DOHH2 (cell line): Measurements from ENCODE around the gene FNDC3A.
"Not testable (repeated sequence)": the region's sequence is repeated elsewhere in the genome, so short reads cannot be mapped to it uniquely, and the experiment has no call there.

Experiments used
- H3F3A ChIP-seq: fragments of 200-600 bp; sonication (generic), shearing (Covaris generic); 2 replicates; pipeline ENCODE4 v1.6.0; 2016; ENCODE audit warnings: antibody characterized with exemption, mild to moderate bottlenecking; ENCODE audit not compliant: control insufficient read depth, insufficient read depth
- H3K27ac ChIP-seq: fragments of 200-600 bp; sonication (generic); 2 replicates; pipeline ENCODE4 v1.5.1; 2014; ENCODE audit warnings: low read depth, mild to moderate bottlenecking, low read length, moderate library complexity
- H3K27me3 ChIP-seq: fragments of 200-600 bp; sonication (generic); 2 replicates; pipeline ENCODE4 v1.6.1; 2014; ENCODE audit warnings: mild to moderate bottlenecking, low read length, mixed read lengths; ENCODE audit not compliant: control insufficient read depth
- H3K36me3 ChIP-seq: fragments of 200-600 bp; sonication (generic); 2 replicates; pipeline ENCODE4 v1.6.1; 2014; ENCODE audit warnings: mild to moderate bottlenecking, low read length, moderate library complexity, mixed read lengths; ENCODE audit not compliant: control insufficient read depth
- H3K4me1 ChIP-seq: fragments of 200-600 bp; sonication (generic); 2 replicates; pipeline ENCODE4 v1.6.1; 2014; ENCODE audit warnings: mild to moderate bottlenecking, low read length, mixed read lengths; ENCODE audit not compliant: control insufficient read depth
- H3K4me2 ChIP-seq: fragments of 200-600 bp; sonication (generic); 2 replicates; pipeline ENCODE4 v1.6.0; 2014; ENCODE audit warnings: mild to moderate bottlenecking, low read length, moderate library complexity
- H3K4me3 ChIP-seq: fragments of 200-600 bp; sonication (generic); 2 replicates; pipeline ENCODE4 v1.5.1; 2014; ENCODE audit warnings: mild to moderate bottlenecking, low read length, mixed read lengths
- H3K79me2 ChIP-seq: fragments of 200-600 bp; sonication (generic); 2 replicates; pipeline ENCODE4 v1.6.1; 2014; ENCODE audit warnings: mild to moderate bottlenecking, low read length, mixed read lengths; ENCODE audit not compliant: control insufficient read depth
- H3K9me2 ChIP-seq: fragments of 200-600 bp; sonication (generic); replicated peaks from 2 replicates; pipeline ENCODE4 v1.6.1; 2014; ENCODE audit warnings: mild to moderate bottlenecking, low read length, mixed read lengths; ENCODE audit not compliant: control insufficient read depth
- H3K9me3 ChIP-seq: fragments of 200-600 bp; sonication (generic); 2 replicates; pipeline ENCODE4 v1.6.1; 2014; ENCODE audit warnings: antibody characterized with exemption, low read length, mixed read lengths; ENCODE audit not compliant: control insufficient read depth, insufficient read depth
- H4K20me1 ChIP-seq: fragments of 200-600 bp; sonication (generic); 2 replicates; pipeline ENCODE4 v1.6.0; 2014; ENCODE audit warnings: low read depth, mild to moderate bottlenecking, antibody characterized with exemption, low read length, moderate library complexity; ENCODE audit not compliant: control insufficient read depth, insufficient read depth
- EZH2phosphoT487 ChIP-seq: fragments of 200-600 bp; sonication (generic); IDR thresholded peaks from 2 replicates; pipeline ENCODE4 v1.6.1; 2017; ENCODE audit warnings: borderline replicate concordance, mild to moderate bottlenecking, antibody characterized with exemption, low read length, moderate library complexity, mixed read lengths
- TF ChIP-seq, protein P1 (sequence below): fragments of 200-600 bp; sonication (generic); IDR thresholded peaks from one replicate; pipeline ENCODE4 v1.5.1; 2014; ENCODE audit warnings: antibody characterized with exemption, mild to moderate bottlenecking, low read depth, low read length; ENCODE audit not compliant: poor library complexity, severe bottlenecking

The FNDC3A gene

DNA sequence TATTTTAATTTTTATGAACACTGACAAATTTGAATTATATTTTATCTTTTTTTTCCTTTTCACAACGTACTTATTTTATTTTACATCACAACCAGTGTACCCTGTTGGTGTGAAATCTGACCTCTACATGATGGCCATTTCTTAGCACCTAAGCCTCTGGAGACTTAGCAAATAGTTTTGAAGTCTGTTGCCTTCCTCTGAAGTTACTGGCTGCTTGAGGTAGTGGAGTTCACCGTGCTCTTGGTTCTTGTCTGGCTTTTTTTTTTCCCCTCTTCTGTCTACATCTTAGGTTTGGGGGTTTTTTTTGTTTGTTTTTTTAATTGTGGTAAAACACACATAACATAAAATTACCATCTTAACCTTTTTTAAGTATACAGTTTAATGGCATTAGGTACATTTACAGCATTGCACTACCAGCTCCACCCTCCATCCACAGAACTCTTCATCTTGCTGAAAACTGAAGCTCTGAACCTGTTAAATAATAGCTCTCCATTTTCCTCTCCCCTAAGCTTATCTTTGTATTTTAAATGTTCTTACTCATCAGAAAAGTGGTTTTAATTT is 150.3 kb downstream of the FNDC3A start:
- Histone ChIP-seq H3K27me3 (no peaks in the 10 kb centered on the region), H3F3A (no peaks in the 10 kb centered on the region), H3K4me3 (no peak overlapping the region), H3K4me1 (no peaks in the 10 kb centered on the region), H4K20me1 (no peaks in the 10 kb centered on the region), H3K9me2 (no peaks in the 10 kb centered on the region), H3K4me2 (no peak overlapping the region), H3K79me2 (no peaks in the 10 kb centered on the region), H3K9me3 (no peaks in the 10 kb centered on the region), H3K27ac (no peak overlapping the region), H3K36me3 (peaks cover 1% of the 10 kb centered on the region; the same call in 1 of the 2 replicates)
- TF ChIP-seq, protein P1, sequence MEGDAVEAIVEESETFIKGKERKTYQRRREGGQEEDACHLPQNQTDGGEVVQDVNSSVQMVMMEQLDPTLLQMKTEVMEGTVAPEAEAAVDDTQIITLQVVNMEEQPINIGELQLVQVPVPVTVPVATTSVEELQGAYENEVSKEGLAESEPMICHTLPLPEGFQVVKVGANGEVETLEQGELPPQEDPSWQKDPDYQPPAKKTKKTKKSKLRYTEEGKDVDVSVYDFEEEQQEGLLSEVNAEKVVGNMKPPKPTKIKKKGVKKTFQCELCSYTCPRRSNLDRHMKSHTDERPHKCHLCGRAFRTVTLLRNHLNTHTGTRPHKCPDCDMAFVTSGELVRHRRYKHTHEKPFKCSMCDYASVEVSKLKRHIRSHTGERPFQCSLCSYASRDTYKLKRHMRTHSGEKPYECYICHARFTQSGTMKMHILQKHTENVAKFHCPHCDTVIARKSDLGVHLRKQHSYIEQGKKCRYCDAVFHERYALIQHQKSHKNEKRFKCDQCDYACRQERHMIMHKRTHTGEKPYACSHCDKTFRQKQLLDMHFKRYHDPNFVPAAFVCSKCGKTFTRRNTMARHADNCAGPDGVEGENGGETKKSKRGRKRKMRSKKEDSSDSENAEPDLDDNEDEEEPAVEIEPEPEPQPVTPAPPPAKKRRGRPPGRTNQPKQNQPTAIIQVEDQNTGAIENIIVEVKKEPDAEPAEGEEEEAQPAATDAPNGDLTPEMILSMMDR = no peak

DNA sequence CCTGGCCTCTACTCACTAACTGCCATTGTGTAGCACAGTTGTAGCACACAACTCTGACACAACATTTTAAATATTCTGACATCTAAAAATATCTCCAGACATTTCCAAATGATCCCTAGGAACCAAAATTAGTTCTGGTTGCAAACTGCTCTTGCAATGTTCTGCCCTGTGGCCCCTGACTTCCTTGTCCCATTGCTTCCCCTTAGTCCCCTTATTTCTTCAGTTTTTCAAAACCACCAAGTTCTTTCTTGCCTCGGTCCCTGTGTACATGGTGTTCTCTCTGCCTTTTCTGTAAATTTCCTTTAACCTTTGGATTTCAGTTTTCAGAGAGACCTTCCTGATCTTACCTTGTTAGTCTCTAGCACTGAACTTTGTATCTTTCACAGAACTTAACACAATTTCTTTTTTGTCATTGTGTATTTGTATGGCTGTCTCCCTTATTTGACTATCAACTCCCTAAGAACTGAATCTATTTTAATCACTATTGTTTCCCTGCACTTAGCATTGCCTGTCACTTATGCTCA is 156.8 kb downstream of the FNDC3A start:
- H3K27ac ChIP-seq = no peak overlapping the region
- no peaks in the 10 kb centered on the region for H3K9me2 ChIP-seq
- no peak overlapping the region for H3K4me2 ChIP-seq
- no peaks in the 10 kb centered on the region for H3K9me3 ChIP-seq
- H3K79me2 ChIP-seq = no peaks in the 10 kb centered on the region
- TF ChIP-seq EZH2phosphoT487 = no peak
- TF ChIP-seq, protein P1 = no peak
- no peaks in the 10 kb centered on the region for H3K27me3 ChIP-seq
- no peak overlapping the region for H3K4me3 ChIP-seq
- no peaks in the 10 kb centered on the region for H4K20me1 ChIP-seq
- H3K36me3 ChIP-seq = peaks cover 56% of the 10 kb centered on the region
- H3K4me1 ChIP-seq = no peaks in the 10 kb centered on the region
- no peaks in the 10 kb centered on the region for H3F3A ChIP-seq

DNA sequence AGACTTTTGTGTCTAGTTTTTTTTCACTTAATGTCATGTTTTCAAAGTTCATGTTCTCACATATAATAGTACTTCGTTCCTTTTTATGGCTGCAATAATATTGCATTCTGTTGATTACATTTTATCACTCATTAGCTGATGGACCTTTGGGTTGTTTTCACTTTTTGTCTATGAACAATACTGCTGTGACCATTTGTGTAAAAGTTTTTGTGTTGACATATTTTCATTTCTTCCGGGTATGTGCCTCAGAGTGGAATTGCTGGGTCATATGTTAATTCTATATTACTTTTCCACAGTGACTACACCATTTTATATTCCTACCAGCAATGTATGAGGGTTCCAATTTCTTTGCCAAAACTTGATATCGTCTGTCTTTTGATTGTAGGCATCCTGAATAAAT is 158.6 kb downstream of the FNDC3A start:
- Histone ChIP-seq H3K9me3 (no peaks in the 10 kb centered on the region), H3K4me1 (no peaks in the 10 kb centered on the region), H3K4me3 (no peak overlapping the region), H3K27me3 (no peaks in the 10 kb centered on the region), H3K9me2 (no peaks in the 10 kb centered on the region), H3K27ac (no peak overlapping the region), H3K36me3 (peaks cover 66% of the 10 kb centered on the region), H3K79me2 (no peaks in the 10 kb centered on the region), H3K4me2 (no peak overlapping the region), H3F3A (no peaks in the 10 kb centered on the region), H4K20me1 (no peaks in the 10 kb centered on the region)
- TF ChIP-seq EZH2phosphoT487 = no peak
- TF ChIP-seq, protein P1 = no peak

DNA sequence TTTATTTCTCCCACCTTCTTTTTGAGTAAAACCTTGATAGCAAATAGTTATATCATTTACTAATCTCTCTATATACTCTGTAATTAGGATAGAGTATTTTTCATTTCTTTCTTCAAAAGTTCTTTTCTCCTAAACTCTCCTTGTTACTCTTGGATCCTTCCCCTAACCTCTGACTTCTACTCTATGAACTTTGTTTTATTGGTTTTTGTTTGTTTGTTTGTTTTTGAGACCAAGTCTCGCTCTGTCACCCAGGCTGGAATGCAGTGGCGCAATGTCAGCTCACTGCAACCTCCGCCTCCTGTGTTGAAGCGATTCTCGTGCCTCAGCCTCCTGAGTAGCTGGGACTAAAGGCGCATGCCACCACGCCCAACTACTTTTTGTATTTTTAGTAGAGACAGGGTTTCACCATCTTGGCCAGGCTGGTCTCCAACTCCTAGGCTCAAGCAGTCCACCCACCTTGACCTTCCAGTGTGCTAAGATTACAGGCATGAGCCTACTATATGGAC is 161.5 kb downstream of the FNDC3A start:
- not testable (repeated sequence) for H3K27me3 ChIP-seq, H3K4me1 ChIP-seq, H3K4me3 ChIP-seq, H4K20me1 ChIP-seq, H3K27ac ChIP-seq, H3K9me3 ChIP-seq, H3K79me2 ChIP-seq, H3F3A ChIP-seq, H3K9me2 ChIP-seq, H3K4me2 ChIP-seq
- H3K36me3 ChIP-seq = peaks cover 69% of the 10 kb centered on the region
